Fibroblast of mammary gland (primary cell): ENCODE results near the gene VWC2L.

Source experiments
- DNase-seq: peaks from one replicate; pipeline ENCODE4 v3.0.0-alpha.2; 2010; ENCODE audit warnings: low read depth
- H3K4me3 ChIP-seq: 2 replicates; pipeline ENCODE4 v1.5.1; 2011; ENCODE audit warnings: low read depth, mild to moderate bottlenecking, low read length, moderate library complexity; ENCODE audit not compliant: control insufficient read depth
- TF ChIP-seq, protein P1 (sequence below): conservative IDR thresholded peaks from 2 replicates; pipeline ENCODE4 v1.5.1; 2011; ENCODE audit warnings: low read depth, low read length, inconsistent platforms; ENCODE audit not compliant: control insufficient read depth, insufficient read depth

The VWC2L gene

DNA sequence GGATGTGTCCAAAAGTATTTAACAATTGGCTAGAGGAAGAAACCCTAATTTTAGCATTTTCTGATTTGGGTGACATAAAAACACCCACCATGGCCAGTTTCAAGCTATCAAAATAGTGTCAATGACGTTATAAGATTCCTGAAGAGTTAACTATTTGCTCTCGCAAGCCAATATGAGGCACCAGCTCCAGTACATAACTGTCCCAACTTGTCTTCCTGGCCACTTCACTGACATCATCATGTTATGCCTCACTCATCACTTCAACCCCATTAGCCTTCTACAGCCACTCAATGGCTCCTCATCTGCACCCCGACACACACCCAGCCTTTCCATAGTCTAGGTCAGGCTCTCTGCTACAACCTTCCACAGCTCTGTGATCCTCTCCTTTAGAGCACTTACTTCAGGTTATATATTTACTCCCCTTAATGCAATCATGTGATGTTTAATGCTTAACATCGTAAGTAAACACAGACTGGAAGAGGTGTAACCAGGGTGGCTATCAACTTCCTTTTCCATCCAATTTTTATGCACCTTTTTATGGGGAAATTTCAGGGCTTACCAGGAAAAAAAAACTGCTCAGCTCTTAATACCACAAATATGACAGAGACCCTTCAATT lies 158.7 kb downstream of the VWC2L start:
- DNase-seq, result no peak
- TF ChIP-seq, protein P1, sequence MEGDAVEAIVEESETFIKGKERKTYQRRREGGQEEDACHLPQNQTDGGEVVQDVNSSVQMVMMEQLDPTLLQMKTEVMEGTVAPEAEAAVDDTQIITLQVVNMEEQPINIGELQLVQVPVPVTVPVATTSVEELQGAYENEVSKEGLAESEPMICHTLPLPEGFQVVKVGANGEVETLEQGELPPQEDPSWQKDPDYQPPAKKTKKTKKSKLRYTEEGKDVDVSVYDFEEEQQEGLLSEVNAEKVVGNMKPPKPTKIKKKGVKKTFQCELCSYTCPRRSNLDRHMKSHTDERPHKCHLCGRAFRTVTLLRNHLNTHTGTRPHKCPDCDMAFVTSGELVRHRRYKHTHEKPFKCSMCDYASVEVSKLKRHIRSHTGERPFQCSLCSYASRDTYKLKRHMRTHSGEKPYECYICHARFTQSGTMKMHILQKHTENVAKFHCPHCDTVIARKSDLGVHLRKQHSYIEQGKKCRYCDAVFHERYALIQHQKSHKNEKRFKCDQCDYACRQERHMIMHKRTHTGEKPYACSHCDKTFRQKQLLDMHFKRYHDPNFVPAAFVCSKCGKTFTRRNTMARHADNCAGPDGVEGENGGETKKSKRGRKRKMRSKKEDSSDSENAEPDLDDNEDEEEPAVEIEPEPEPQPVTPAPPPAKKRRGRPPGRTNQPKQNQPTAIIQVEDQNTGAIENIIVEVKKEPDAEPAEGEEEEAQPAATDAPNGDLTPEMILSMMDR, result no peak

DNA sequence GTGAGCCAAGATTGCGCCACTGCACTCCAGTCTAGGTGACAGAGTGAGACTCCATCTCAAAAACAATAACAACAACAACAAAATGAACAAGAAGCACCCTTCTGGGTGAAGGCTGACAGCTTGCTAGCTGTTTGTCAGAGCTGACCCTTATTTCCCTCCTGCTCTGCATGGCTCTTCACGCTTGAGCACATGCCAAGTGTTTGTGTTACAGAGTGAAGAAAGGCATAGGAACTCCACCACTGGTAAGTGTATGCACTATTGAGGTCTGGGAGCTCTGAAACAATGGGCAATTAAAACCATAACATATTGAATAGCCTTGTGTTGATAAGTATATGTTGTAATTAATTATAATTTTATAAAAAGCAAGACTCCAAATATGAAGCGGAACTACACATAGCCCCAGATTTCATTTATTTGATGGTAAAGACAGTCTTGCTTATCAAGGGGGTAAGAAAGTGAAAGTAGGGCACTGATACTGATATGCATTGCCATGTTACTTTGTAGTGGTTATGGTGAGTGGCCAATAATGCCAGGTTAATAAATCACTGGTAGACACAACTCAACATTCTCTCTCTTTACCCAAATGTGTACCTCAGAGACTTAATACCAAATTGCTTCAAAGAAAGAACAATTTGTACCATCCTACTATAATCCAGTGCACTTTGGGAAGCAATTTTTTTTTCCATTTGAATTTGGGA lies 163.4 kb downstream of the VWC2L start:
- TF ChIP-seq, protein P1, result no peak
- H3K4me3 ChIP-seq, result no peak overlapping the region

More for the DNA sequence above, 158.7 kb downstream of the VWC2L start:
- no peak overlapping the region for H3K4me3 ChIP-seq

DNA sequence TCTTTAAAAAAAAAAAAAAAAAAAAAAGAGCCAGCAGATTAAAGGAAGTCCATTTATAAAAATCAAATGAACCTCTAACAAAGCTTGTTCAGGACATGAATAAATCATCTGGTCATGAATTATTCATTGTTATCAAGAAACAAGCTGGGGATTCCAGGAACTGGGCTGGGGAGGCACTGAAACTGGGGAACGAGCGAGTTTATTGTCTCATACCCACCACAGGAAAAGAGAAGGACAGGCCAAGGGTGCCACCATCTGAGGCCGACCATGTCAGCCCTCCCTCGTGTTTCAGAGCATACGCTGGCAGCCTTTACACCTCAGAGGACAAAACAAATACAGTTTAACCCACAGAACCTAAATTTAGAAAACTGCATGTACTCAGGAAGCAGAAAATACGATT lies 164.2 kb downstream of the VWC2L start:
- H3K4me3 ChIP-seq, result no peak overlapping the region
- DNase-seq, result no peak
- TF ChIP-seq, protein P1, result no peak

More for the DNA sequence above, 163.4 kb downstream of the VWC2L start:
- no peak for DNase-seq

DNA sequence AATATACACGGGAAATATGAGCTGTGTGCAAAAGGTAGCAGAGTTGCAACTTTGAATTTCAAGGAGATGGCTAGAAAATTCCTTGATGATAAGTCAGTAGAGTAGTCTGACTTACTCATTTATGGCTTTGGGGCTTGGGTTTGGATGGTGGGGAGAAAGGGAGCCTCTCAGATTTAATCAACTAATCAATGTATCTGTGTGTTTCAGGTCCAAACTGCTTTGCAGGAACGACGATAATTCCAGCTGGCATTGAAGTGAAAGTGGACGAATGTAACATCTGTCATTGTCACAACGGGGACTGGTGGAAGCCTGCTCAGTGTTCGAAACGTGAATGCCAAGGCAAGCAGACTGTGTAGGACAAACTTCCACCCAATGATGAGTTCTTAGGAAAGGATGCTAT lies 164.6 kb downstream of the VWC2L start:
- TF ChIP-seq, protein P1, result no peak
- no peak for DNase-seq
- no peak overlapping the region for H3K4me3 ChIP-seq

DNA sequence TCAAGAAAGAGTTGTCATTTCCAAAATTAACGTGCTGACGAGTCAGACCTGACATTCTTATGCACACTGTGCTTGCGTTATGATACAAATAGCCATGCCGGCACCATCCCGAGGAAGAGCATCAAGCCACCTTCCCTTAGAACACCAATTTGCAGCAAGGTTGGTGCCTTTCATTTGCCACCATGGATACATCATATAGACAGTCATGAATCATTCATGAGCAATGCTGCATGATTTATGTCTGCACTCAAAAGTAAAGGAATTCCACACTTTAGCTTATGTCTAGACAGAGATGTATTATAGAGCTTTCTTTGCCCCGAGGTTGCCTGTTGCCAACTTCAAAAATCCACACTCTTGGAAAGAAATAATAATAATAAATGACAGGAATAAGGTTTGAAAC lies 166.9 kb downstream of the VWC2L start:
- TF ChIP-seq, protein P1, result no peak
- H3K4me3 ChIP-seq, result no peak overlapping the region
- no peak for DNase-seq

DNA sequence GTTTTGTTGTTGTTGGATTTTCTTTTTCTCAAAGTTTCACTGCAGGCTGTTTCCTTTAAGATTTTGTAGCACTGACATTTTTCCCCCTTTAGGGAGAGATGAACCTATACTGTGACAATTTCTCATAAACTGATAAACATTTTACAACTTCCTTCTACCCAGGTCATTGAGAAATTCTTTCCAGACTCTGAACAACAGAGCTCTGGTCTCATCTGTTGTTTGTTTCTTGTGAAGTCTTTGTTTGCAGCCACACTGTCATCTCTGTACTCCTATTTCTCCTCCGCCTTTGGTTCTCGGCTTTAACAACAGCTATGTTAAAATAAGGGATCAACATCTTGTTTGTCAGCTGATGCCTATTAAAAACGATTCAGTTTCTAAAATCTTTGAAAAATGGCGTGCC lies 167.6 kb downstream of the VWC2L start:
- no peak overlapping the region for H3K4me3 ChIP-seq
- TF ChIP-seq, protein P1, result no peak
- DNase-seq, result no peak
